NT2/D1 (cell line): ENCODE measurements around the gene ATP8B3.

Experiments
- DNase-seq: peaks from one replicate; pipeline ENCODE4 v3.0.0-alpha.2; 2011; ENCODE audit warnings: low read depth, low spot score
- H3K27me3 ChIP-seq: 2 replicates; pipeline ENCODE4 v1.6.0; 2011; ENCODE audit warnings: mild to moderate bottlenecking; ENCODE audit not compliant: insufficient read length, insufficient read depth
- H3K36me3 ChIP-seq: 2 replicates; pipeline ENCODE4 v1.6.1; 2011; ENCODE audit warnings: mild to moderate bottlenecking, low read length, mixed read lengths; ENCODE audit not compliant: insufficient read depth, insufficient read length
- H3K4me1 ChIP-seq: 2 replicates; pipeline ENCODE4 v1.5.1; 2011; ENCODE audit not compliant: insufficient read depth, insufficient read length
- H3K4me3 ChIP-seq: 2 replicates; pipeline ENCODE4 v1.5.1; 2011; ENCODE audit warnings: low read depth; ENCODE audit not compliant: insufficient read length
- H3K9ac ChIP-seq: 2 replicates; pipeline ENCODE4 v1.6.0; 2011; ENCODE audit warnings: low read depth; ENCODE audit not compliant: insufficient read length
- H3K9me3 ChIP-seq: 2 replicates; pipeline ENCODE4 v1.5.1; 2011; ENCODE audit warnings: mild to moderate bottlenecking, low read length; ENCODE audit not compliant: insufficient read depth
- SUZ12 ChIP-seq: IDR thresholded peaks from 2 replicates; pipeline ENCODE4 v1.6.1; 2011; ENCODE audit not compliant: insufficient read length, insufficient read depth; ENCODE audit errors: extremely low read depth
- YY1 ChIP-seq: IDR thresholded peaks from 2 replicates; pipeline ENCODE4 v1.6.1; 2011; ENCODE audit not compliant: insufficient read length, insufficient read depth
- ZNF274 ChIP-seq: IDR thresholded peaks from 2 replicates; pipeline ENCODE4 v1.6.1; 2011; ENCODE audit warnings: mild to moderate bottlenecking, low read depth, low read length

Gene ATP8B3

DNA sequence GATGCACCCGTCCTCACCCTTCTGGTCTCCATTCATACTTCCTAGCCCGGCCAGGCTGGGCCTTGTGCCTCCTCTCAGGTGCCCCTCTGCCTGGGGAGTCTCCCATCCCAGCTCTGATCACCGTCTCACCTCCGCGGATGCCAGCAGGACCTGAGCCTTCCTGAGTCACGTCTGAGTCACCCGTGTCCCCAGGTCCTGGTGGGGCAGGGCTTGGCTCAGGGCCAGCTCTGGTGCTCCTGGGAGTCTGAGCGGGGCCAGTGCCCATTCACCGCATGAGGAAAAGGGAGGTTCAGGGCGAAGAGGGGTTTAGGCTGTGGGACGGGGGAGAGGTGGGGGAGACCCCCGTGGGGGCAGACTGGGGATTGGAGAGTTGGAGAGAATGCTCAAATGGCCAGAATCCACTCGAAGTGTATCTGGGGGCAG, 593 bp downstream of the ATP8B3 start:
- Histone ChIP-seq H3K36me3 (peaks cover 22% of the 10 kb centered on the region), H3K9ac (peak overlapping the region; percentile 64), H3K4me3 (peak overlapping the region; percentile 37), H3K27me3 (no peaks in the 10 kb centered on the region), H3K9me3 (no peaks in the 10 kb centered on the region), H3K4me1 (peaks cover 21% of the 10 kb centered on the region)
- no peak for DNase-seq
- no peak for TF ChIP-seq YY1
- no peak for TF ChIP-seq SUZ12
- no peak for TF ChIP-seq ZNF274

DNA sequence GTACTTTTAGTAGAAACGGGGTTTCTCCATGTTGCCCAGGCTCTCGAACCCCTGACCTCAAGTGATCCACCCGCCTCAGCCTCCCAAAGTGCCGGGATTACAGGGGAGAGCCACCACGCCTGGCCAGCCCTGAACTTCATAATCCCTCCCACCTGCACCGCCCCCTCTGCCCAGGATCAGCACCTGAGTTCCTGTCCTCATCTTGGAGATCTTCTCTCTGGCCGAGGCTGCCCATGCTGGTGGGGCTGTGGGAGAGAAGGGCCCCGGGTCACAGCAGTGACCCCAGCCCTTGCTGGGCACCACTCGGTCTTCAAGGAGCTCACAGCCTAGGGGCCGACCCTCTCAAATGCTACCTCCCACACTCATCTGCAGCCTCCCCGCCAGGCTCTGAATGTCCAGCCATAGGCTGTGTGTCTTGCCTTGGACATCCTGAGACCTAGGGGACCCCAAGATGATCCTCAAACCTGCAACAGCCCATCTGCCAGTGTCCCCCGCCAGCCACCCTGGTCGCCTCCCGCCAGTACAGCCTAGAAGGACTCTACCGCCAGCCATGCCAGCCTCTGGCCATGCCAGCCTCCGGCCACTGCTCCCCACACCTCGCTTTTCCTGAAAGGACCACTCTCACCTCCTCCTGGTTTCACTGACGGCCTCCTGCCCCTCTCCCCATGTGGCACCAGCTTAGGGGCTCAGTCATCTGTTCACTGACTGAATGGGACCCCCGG, 1.5 kb downstream of the ATP8B3 start:
- Histone ChIP-seq H3K36me3 (peaks cover 14% of the 10 kb centered on the region), H3K4me3 (no peak overlapping the region), H3K27me3 (no peaks in the 10 kb centered on the region), H3K4me1 (peaks cover 20% of the 10 kb centered on the region), H3K9me3 (no peaks in the 10 kb centered on the region), H3K9ac (peak overlapping the region; percentile 26)
- TF ChIP-seq ZNF274 (no peak), YY1 (no peak), SUZ12 (no peak)
- DNase-seq, result no peak

DNA sequence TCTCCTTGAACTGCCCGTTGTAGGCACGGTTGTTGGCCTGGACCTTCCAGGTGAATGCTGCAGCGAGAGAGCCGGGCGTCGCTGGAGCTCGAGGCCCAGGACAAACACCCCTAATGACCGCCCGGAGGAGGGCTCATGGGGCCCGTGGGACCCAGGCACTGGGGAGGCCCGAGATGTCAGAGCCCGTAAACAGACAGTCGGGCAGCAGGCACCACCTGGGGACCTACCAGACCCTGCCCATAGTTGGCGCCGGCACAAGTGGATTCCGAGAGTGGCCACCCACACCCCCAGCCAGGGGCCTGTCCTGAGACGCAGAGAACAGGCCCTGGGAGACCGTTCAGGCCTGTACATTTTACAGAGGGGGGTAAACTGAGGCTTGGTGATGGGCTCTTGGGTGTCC, 2.4 kb downstream of the ATP8B3 start:
- Histone ChIP-seq H3K4me3 (no peak overlapping the region), H3K36me3 (peaks cover 7% of the 10 kb centered on the region), H3K9ac (no peak overlapping the region), H3K9me3 (no peaks in the 10 kb centered on the region), H3K4me1 (peaks cover 21% of the 10 kb centered on the region), H3K27me3 (no peaks in the 10 kb centered on the region)
- DNase-seq, result no peak
- TF ChIP-seq YY1 (no peak), ZNF274 (no peak), SUZ12 (no peak)

DNA sequence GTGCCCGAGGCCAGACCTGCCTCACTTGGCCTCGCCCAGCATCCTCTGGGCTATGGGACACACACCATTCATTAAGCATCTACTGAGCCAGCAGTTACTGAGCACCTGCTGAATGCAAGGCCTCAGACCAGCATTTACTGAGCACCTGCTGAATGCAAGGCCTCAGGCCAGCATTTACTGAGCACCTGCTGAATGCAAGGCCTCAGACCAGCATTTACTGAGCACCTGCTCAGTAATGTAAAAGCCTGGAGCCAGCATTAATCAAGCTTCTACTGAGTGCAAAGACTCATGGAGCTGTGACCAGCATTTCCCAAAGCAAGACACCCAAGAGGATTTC, 3.7 kb downstream of the ATP8B3 start:
- Histone ChIP-seq H3K27me3 (no peaks in the 10 kb centered on the region), H3K36me3 (no peaks in the 10 kb centered on the region), H3K4me1 (peaks cover 21% of the 10 kb centered on the region), H3K9me3 (no peaks in the 10 kb centered on the region), H3K4me3 (no peak overlapping the region), H3K9ac (no peak overlapping the region)
- DNase-seq, result no peak
- TF ChIP-seq YY1 (no peak), ZNF274 (no peak), SUZ12 (no peak)

DNA sequence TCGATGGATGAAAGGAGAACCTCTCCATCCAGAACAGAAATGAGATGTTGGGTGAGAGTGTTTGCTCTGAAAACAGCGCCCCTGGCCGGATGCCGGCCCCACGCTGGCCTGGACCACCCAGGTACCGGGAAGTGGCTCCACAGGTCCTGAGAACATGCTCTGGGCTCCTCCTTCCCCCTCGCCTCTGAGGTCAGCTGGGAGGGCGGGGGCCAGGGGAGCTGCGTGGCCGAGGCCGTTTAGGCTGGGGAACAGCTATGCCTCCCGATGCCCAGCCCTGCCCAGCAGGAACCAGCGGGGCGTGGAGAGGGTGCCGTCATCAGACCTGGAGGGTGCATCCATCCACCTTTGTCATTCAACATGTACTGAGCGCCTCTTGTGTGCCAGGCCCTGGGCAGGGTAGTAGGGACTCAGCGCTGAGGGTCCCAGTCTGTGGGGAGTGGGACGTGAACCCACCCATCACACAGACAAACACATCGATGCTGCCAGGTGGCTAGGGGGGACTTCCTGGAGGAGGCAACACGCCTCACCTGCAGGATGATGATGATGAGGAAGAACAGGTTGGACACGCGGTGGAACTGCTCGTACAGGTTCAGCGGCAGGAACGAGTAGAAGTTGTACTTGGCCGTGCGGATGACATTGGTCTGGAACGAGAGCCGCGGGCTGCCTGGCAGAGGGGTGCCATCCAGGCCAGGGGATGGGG, 4.2 kb downstream of the ATP8B3 start:
- Histone ChIP-seq H3K4me3 (no peak overlapping the region), H3K27me3 (no peaks in the 10 kb centered on the region), H3K36me3 (peaks cover 4% of the 10 kb centered on the region), H3K9me3 (no peaks in the 10 kb centered on the region), H3K4me1 (peaks cover 21% of the 10 kb centered on the region), H3K9ac (no peak overlapping the region)
- no peak for DNase-seq
- TF ChIP-seq ZNF274, result no peak
- TF ChIP-seq YY1, result no peak
- no peak for TF ChIP-seq SUZ12

DNA sequence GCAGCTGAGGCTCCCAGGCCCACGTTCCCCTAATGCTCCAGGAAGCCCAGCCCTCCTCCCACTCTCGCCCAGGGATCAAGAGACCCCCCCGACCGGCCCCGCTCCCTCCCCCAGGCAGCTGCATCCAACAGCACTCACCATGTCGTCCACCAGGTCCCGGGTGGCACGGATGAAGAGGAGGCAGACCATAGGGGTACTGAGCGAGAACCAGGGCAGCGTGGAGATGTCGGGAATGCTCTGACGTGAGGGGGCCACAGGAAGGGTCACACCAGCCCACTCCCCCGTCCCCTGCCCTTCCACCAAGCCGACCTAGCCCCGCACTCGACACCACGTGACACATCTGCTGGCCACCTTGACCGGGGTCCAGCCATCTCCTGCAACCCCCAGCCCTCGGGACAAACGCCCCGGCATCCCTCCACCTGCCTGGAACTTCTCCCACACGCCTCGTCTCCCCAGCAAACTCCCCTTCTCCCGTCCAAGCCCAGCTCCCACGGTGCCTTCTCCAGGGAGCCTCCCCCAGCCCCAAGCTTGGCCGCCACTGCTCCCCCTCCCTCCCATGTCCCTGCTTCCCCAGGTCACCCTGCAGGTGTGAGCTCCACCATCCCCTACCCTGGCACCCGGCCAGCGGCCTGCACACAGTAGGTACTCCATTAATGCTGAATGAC, 4.9 kb downstream of the ATP8B3 start:
- peaks cover 21% of the 10 kb centered on the region for H3K4me1 ChIP-seq
- DNase-seq, result no peak
- H3K36me3 ChIP-seq, result peaks cover 4% of the 10 kb centered on the region
- no peak overlapping the region for H3K4me3 ChIP-seq
- no peaks in the 10 kb centered on the region for H3K9me3 ChIP-seq
- H3K27me3 ChIP-seq, result no peaks in the 10 kb centered on the region
- H3K9ac ChIP-seq, result no peak overlapping the region
- no peak for TF ChIP-seq YY1
- TF ChIP-seq SUZ12, result no peak
- TF ChIP-seq ZNF274, result no peak
